HG03354 (cell line): ENCODE results near the gene MRPS26.
"Not testable (repeated sequence)": the region's sequence is repeated elsewhere in the genome, so short reads cannot be mapped to it uniquely, and the experiment has no call there.

Experiments
- ATAC-seq: cut with Tn5 transposase; IDR thresholded peaks from one replicate; pipeline ENCODE4 v1.9.1; 2021; ENCODE audit warnings: mild to moderate bottlenecking; ENCODE audit not compliant: unreplicated experiment, poor library complexity, severe bottlenecking

Gene MRPS26

DNA sequence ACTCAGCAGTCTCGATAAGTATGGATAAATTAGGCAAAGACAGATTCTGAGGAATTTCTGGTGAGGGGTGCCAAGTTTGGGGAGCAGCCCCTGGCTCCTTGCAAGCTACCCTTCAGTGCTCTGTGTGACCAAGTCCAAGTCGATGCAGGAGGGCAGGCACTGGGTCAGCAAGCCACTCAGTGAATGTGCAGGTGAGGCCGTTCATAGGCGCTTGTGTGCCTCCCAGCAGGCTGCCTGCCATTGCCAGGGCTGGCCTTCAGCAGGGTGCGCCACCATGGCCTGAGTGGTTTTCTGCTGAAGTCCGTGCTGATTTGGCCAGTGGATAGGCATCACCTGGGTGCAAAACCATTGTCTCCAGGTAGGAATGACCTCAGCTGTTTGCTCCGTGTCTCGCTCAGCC lies 5.8 kb upstream of the MRPS26 start:
- ATAC-seq, result no peak

DNA sequence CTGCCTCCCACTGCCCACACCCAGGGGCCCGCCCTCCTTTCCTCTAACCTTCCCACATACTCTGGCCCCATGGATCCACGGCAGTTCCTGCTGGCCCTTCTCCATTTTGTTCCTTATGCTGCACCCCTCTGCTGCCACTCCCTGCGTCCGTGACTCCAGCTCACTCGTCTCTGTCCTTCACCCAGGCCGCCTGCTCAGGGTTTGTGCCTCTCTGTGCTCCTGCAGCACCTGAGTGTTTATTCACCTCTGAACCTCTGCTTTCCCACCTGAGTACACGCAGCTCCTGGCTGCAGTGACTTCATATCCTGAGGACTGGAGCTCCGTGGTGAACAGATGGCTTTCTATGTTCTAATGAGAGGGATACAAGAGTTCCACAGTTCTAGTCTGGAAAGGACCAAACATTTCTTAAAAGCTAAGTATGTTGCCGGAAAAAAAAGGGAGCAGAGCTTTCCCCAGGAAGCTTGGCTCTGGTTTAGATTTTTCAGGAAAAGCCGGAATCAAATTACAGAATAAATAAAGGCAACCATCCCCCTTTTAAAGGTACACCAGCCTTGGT lies 3.9 kb upstream of the MRPS26 start:
- ATAC-seq, result no peak

DNA sequence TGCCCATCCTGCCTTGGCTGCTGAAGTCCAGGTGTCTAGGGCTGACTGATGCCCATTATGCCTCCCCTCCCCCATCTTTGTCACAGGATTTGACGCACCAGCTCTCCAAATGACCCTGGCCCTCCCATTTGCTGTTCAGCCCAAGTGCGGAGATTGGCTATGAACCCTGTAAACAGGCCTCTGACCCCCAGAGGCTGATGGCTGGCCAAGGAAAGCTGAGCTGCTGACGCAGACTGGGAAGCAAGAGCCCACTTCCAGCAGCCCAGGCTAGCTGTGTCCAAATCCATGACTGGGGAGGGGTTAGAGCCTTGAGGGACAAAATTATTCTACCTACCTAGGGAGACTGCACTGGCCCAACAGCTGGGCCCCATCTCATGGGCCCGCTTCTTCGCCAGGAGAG lies 3.2 kb upstream of the MRPS26 start:
- no peak for ATAC-seq

DNA sequence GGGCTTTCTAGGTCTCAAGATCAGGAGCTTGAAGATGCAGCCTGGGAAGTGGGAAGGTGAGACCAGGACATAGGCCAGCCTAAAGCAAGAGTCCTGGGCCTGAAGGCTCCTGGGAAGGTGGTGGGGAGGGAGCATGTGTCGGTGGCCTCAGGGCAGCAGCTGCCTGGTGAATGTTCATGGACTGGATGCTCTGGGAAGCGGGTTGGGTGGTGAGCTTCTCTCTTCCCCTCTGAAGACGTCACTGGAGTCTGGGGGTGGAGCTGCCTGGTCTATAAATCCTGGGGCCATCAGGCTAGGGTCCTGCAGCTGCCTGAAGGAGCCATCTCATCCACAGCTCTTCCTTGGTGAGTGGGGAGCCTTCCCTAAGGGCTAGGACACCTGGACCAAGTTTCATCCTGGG lies 2.5 kb upstream of the MRPS26 start, which contains the start of gene GNRH2:
TSS of gene GNRH2 (plus strand) at position 301 of the 400 bp plus-strand sequence. CDS start 793 bp downstream, outside the sequence.
- ATAC-seq, result no peak

DNA sequence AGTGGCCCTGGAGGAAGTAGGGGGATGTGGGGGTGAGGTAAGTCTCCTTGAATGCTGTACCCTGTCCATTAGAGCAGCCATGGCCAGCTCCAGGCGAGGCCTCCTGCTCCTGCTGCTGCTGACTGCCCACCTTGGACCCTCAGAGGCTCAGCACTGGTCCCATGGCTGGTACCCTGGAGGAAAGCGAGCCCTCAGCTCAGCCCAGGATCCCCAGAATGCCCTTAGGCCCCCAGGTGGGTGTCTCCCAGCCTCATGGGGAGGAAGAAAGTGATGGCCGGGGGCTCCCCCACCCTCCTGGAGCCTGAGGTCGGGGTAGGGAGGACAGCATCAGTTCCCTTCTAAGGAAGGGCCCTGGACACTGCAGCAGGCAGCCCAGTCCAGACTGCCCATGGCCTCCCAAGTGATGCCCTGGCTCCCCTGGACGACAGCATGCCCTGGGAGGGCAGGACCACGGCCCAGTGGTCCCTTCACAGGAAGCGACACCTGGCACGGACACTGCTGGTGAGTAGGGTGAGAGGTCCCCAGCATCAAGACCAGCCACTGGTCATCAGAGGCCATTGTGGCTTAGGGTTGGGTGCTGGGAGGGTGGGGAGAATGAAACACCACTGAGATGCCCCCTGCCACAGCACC lies 1.4 kb upstream of the MRPS26 start:
- ATAC-seq, result no peak

DNA sequence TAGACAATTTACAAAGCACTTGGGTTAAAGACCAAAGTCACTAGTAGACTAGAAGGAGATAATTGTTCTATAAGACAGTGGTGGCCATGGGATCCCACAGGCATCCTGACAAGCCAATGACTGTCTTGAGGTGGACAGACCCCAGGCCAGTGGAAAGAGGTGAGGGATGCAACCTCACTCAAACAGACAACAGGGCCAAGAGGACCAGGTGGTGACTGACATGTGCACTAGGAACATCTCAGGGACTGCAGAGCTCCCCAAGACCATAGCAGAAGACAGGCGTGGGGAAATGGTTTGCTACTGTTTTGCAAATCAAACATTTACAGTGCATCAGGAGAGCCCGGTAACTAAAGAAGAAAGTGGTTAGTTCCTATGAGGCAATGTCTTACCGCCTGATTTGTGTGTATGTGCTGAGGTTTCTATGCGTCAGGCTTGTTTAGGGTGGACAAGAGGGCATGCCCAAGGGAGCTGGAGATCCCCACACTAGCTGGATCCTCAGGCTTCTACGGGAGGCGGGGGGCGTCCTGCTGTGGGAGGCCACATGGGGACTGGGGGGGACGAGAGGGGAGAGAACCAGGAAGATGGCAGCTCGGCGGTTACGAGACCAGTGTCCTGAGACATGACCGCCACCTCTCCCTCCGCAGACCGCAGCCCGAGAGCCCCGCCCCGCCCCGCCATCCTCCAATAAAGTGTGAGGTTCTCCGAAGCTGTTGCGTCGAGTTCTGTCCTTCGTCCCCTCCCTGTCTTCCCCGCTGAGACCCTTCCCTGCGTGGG lies 623 bp upstream of the MRPS26 start:
- peak; percentile 48 for ATAC-seq

DNA sequence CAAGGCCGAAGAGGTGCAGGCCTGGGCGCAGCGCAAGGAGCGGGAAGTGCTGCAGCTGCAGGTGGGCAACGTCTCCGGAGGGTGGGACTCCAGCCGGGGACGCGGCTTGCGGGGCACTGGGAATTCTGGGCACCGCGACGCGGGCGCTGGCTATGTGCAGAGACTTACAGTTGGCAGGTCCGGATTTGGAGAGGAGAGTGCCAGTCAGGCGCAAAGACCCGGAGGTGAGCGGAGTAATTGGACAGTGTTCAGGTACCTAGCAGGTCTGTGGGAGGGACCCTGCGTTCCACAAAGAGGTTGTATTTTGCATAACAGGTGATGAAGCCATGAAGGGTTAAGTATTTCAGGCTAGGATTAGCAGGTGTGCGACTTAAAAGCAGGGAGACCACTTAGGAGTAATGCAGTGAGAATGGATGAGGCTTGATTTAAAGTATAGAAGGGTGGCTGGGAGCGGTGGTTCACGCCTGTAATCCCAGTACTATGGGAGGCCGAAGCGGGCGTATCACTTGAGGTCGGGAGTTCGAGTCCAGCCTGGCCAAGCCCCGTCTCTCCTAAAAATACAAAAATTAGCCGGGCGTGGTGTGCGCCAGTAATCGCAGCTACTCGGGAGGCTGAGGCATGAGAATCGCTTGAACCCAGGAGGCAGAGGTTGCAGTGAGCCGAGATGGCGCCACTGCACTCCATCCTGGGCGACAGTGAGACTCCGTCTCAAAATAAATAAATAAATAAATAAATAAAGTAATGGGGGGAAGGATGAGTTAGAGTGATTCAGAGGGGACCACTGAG lies 1.0 kb downstream of the MRPS26 start:
- ATAC-seq, result no peak

DNA sequence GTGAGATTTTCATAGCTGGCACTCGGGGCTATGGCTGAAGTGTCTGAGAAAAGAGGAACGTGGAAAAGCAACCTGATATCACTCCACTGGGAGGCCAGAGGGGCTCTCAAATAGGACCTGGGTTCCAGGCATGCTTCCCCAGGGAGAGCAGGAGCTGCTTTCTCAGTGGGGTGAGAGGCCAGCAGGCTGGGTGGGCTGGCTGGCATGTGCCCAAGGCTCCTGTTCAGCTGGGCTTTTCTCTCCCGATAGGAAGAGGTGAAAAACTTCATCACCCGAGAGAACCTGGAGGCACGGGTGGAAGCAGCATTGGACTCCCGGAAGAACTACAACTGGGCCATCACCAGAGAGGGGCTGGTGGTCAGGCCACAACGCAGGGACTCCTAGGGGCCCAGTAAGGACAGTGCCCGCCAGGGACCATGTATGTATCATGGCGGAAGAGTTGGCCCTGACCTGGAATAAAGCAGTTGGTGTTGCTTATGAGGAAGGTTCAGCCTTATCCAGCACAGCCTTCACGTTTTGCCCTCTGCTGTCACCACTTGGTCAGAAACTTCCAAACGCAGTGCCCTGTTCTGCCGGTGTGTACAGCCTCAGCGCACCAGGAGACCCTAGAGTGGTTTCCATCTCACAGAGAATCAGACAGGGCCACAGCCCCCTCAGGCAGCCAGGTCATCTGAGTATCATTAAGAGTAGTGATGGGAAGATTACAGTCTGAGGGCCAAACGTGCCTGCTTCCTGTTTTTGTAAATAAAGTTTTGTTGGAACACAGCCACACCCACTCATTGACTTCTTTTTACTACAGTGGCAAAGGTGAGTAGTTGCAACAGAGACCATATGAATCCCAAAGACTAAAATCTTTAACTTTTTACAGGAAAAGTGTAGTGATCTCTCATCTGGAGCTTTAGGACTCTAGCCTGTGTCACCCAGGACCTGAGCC lies 1.9 kb downstream of the MRPS26 start:
- ATAC-seq, result no peak

DNA sequence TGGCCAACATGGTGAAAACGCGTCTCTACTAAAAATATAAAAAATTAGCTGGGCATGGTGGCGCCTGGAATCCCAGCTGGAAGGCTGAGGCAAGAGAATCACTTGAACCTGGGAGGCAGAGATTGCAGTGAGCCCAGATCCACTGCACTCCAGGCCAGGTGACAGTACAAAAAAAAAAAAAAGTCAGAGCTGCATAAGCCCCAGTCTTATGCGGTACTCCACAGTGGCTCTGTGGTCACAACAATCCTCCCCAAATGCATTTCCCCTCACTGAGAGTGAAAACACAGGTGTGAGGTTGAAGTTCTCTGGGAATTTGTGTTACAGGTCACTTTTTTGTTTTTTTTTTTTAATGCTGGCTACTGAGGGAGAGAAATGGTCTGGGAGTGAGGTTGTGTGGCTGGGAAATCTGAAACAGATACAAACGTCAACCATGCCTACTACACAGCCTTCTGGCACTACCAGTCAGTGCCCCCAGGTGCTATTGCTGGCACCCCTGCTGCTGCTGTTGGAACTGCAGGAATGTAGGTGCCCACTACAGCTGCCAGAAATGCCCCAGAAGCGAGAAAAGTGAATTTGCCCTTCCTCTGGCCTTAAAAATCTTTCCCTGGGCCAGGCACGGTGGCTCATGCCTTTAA lies 5.7 kb downstream of the MRPS26 start:
- ATAC-seq, result no peak

DNA sequence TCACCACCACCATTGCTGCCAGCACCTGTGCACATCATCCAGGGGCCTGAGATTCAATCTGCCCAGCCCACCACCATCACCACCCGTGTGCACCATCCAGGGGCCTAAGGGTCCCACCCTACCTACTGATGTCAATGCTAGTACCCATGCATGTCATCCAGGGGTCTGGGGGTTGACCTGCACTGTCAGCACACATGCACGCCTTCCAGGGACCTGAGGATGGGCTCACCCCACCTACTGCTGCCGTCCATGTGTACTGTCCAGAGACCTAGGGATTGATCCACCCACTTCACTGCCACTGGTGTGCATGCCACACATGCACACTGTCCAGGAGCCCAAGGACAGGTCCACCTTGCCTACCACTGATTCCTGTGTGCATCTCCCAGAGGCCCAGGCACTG lies 13.6 kb downstream of the MRPS26 start:
- no peak for ATAC-seq

DNA sequence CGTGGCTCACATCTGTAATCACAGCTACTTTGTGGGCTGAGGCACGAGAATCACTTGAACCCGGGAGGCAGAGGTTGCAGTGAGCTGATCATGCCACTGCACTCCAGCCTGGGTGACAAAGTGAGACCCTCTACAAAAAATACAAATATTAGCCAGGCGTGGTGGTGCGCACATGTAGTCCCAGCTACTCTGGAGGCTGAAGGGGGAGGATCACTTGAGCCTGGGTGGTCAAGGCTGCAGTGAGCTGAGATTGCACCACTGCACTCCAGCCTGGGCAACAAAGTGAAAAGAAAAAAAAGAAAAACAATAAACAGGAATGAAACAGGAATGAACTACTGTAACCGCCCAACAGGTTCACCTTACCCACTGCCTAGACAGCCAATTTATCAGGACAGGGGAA lies 18.3 kb downstream of the MRPS26 start:
- not testable (repeated sequence) for ATAC-seq

DNA sequence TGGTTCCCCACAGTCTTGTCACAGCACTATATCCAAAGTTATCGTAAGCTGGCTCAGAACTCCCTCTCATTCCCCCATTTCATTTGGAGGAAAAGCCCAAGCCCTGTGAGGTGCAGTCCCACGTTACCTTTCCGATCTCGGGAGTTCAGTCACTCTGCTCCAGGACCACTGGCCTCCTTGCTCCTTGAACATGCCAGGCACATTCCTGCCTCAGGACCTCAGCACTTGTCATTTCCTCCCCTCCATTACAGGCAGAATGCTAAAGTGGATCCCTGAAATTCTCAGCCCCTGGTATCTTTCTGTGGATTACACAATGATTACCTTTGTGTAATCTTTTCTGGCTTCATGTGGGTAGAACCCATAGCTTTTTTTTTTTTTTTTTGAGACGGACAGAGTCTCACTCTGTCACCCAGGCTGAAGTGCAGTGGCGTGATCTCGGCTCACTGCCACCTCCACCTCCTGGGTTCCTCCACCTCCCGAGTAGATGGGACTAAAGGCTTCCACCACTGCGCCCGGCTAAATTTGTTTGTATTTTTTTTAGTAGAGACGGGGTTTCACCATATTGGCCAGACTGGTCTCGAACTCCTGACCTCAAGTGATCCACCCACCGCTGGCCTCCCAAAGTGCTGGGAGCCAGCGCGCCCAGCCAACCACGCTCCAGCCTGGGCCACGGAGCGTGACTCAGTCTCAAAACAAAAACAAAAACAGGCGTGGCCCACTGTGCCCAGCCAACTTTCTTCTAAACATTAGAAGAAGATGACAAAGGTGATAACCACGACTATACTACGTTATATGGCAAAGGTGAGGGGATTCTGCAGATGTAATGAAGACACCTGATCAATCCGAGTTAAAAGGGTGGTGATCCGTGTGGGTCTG lies 21.5 kb downstream of the MRPS26 start:
- no peak for ATAC-seq

DNA sequence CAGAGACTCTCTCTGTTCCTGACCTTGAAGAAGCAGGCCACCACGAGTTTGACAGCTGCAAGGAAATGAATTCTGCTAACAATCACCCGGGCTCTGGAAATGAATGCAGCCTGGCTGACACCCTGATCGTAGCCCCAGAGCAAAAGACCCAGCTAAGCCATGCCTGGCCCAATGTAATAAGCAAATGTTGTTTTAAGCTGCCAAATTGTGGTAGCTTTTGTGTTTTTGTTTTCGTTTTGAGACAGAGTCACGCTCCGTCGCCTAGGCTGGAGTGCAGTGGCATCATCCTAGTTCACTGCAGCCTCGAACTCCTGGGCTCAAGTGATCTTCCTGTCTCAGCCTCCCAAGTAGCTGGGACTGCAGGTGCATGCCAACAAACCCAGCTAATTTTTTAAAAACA lies 22.2 kb downstream of the MRPS26 start:
- no peak for ATAC-seq

DNA sequence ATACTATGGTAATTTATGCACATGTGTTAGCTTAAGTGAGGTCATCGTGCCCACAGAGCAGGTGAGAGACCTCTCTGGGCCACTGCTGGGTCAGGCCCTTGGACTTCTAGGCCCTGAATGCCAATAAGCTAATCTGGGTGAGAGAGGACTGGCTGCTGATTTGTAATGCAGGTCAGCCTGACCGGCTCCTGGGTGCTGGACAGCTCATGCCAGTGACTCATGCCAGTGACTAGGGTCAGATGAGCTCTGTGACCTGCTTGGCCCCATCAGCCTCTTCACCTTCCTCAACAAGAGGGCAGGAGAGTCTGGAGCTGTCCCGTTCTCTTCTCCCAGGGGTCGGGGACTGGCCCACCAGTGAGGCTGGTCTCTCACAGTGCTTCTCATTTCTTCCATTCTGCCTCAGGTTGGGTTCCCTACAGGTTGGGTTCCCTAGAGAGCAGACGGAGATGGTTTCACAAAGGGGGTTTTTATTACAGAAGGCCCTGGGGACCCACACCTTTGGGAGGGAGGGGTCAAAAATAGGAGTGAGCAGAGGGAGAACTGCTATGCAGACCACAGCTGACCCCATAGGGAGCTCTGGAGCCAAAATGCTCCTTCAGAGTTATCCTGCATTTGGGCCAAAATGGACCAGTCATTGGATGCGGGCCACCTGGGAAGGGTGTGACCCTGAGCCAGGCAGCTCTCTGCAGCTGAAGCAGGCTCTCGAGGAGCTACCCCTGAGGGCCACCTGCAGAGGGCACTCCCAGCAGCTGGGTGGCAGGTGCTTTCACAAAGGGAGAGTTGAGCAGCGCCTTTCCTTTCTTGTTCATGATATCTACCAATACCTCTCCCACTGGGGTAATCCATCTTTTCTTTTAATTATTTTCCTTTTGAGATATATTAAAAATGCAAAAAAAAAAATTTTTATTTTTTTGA lies 23.4 kb downstream of the MRPS26 start:
- ATAC-seq, result no peak

DNA sequence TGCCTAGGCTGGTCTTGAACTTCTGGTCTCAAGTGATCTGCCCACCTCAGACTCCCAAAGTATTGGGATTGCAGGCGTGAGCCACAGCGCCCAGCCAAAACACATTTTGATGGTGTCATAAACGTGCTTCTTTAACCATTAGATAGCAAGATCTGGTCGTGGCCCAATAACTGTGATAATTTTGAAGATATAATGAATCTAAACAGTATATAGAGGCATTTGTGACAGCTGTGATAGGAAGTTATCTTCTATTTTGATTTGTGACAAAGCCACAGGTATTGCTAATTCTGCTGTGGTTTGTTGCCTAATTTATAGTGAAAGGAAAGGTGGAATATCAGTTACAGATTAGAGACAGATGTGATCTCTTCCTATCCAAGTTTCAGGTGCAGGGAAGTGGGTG lies 24.9 kb downstream of the MRPS26 start:
- no peak for ATAC-seq

DNA sequence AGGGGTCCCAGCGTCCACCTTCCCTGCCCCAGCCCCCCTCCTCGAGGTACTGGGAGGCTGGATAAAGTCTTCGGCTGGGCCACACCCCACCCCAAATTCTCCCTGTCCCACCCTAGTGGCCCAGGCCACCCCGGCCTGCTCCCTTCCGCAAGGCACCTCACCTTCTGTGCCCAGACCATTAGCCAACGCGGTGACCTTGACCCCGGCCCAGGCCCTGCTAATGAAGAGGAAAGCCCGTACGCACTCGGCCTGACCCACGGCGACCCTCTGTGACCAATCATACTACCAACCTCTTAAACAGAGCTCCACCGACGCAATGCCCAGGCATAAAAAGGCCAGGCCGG lies 25.4 kb downstream of the MRPS26 start:
- ATAC-seq, result no peak
